ENCODE measurements around the gene TCEAL4. TPM values are rescaled to one million over a fixed set of nuclear protein-coding genes. Genes with fewer than 3 reads are reported as not detected.

Gene TCEAL4
- total RNA-seq, 1 donor from 2014 or later = 15.1 TPM

DNA sequence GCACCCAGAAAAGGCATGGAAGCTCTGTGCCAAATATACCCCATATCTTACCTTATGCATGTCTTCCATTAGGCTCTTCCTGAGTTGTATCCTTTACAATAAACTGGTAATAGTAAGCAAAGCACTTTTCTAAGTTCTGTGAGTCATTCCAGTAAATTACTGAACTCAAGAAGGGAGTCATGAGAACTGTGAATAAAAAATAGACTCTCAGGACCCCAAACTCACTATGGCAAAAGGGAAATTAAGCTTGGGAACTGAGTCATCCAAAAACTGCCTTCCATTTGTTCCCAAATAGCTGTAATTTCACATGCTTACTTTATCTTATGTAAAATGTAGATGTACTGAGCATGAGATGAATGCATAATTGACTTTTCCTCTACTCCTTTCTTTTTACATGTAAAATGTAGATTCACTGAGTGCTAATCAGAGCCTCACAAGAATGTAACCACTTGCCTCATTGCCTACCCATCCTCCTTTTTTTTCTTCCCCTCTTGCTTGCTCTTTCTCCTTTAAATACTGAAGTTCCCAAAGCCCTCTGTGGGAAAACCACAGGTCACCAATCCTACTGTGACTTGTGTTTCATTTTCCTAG is 30.6 kb downstream of the TCEAL4 start:
- Histone ChIP-seq H3K27ac (ENCODE audit: low read depth, low read length) (no peak overlapping the region), H3K27me3 (ENCODE audit: control insufficient read depth in 3 of 3, insufficient read depth in 3 of 3, low read length in 3 of 3) (no peaks in the 10 kb centered on the region), H3K9ac (ENCODE audit: low read depth in 1 of 3, low read length in 3 of 3) (no peak overlapping the region), H3K9me3 (ENCODE audit: control insufficient read depth in 3 of 3, low read length in 3 of 3) (no peaks in the 10 kb centered on the region), H3K36me3 (ENCODE audit: control insufficient read depth in 3 of 3, insufficient read depth in 3 of 3, low read length in 3 of 3) (no peaks in the 10 kb centered on the region), H3K4me1 (ENCODE audit: control insufficient read depth in 3 of 3, insufficient read depth in 3 of 3, low read length in 3 of 3) (no peaks in the 10 kb centered on the region), H3K4me3 (ENCODE audit: low read length in 3 of 3) (no peak overlapping the region)

GRCh38 chrX:103616676-103617186 is 31.4 kb downstream of the TCEAL4 start:
- Histone ChIP-seq H3K27me3 (ENCODE audit: control insufficient read depth in 3 of 3, insufficient read depth in 3 of 3, low read length in 3 of 3) (no peaks in the 10 kb centered on the region), H3K4me3 (ENCODE audit: low read length in 3 of 3) (no peak overlapping the region), H3K36me3 (ENCODE audit: control insufficient read depth in 3 of 3, insufficient read depth in 3 of 3, low read length in 3 of 3) (no peaks in the 10 kb centered on the region), H3K9ac (ENCODE audit: low read depth in 1 of 3, low read length in 3 of 3) (no peak overlapping the region), H3K9me3 (ENCODE audit: control insufficient read depth in 3 of 3, low read length in 3 of 3) (no peaks in the 10 kb centered on the region), H3K27ac (ENCODE audit: low read depth, low read length) (no peak overlapping the region), H3K4me1 (ENCODE audit: control insufficient read depth in 3 of 3, insufficient read depth in 3 of 3, low read length in 3 of 3) (no peaks in the 10 kb centered on the region)

GRCh38 chrX:103624111-103624510 is 38.8 kb downstream of the TCEAL4 start:
- H3K9ac ChIP-seq (ENCODE audit: low read depth in 1 of 3, low read length in 3 of 3) = no peak overlapping the region
- no peak overlapping the region for H3K4me3 ChIP-seq (ENCODE audit: low read length in 3 of 3)
- no peak overlapping the region for H3K27ac ChIP-seq (ENCODE audit: low read depth, low read length)
- H3K36me3 ChIP-seq (ENCODE audit: control insufficient read depth in 3 of 3, insufficient read depth in 3 of 3, low read length in 3 of 3) = no peaks in the 10 kb centered on the region
- H3K4me1 ChIP-seq (ENCODE audit: control insufficient read depth in 3 of 3, insufficient read depth in 3 of 3, low read length in 3 of 3) = peaks cover 0 to 6% (median 5%) of the 10 kb centered on the region in 3 donors
- H3K9me3 ChIP-seq (ENCODE audit: control insufficient read depth in 3 of 3, low read length in 3 of 3) = no peaks in the 10 kb centered on the region
- H3K27me3 ChIP-seq (ENCODE audit: control insufficient read depth in 3 of 3, insufficient read depth in 3 of 3, low read length in 3 of 3) = no peaks in the 10 kb centered on the region

DNA sequence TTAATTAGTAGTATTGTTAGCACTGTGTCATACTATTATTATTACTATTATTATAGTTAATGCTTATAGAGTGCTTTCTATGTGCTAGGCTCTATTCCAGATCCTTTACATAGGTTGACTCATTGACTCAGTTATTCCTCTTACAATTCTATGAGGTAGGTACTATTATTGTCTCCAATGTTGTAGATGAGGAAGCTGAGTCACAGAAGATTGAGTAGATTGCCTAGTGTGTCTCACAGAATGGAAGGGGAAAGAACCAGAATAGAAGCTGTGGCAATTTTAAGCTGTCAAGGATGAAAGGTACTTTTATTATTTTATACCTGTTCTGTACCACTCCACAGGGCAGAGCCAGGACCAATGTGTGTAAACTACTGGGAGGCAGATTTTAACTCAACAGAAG is 41.5 kb downstream of the TCEAL4 start:
- H3K27ac ChIP-seq (ENCODE audit: low read depth, low read length) = no peak overlapping the region
- peaks cover 0 to 4% (median 0%) of the 10 kb centered on the region in 3 donors for H3K27me3 ChIP-seq (ENCODE audit: control insufficient read depth in 3 of 3, insufficient read depth in 3 of 3, low read length in 3 of 3)
- no peak overlapping the region for H3K9ac ChIP-seq (ENCODE audit: low read depth in 1 of 3, low read length in 3 of 3)
- H3K9me3 ChIP-seq (ENCODE audit: control insufficient read depth in 3 of 3, low read length in 3 of 3) = no peaks in the 10 kb centered on the region
- H3K36me3 ChIP-seq (ENCODE audit: control insufficient read depth in 3 of 3, insufficient read depth in 3 of 3, low read length in 3 of 3) = peaks cover 0 to 3% (median 2%) of the 10 kb centered on the region in 3 donors
- H3K4me1 ChIP-seq (ENCODE audit: control insufficient read depth in 3 of 3, insufficient read depth in 3 of 3, low read length in 3 of 3) = peaks cover 5 to 11% (median 6%) of the 10 kb centered on the region in 3 donors
- H3K4me3 ChIP-seq (ENCODE audit: low read length in 3 of 3) = no peak overlapping the region

- H3K36me3 ChIP-seq (ENCODE audit: control insufficient read depth in 3 of 3, insufficient read depth in 3 of 3, low read length in 3 of 3) = peaks cover 0 to 3% (median 2%) of the 10 kb centered on the region in 3 donors
- peaks cover 0 to 4% (median 0%) of the 10 kb centered on the region in 3 donors for H3K27me3 ChIP-seq (ENCODE audit: control insufficient read depth in 3 of 3, insufficient read depth in 3 of 3, low read length in 3 of 3)
- peaks cover 5 to 11% (median 6%) of the 10 kb centered on the region in 3 donors for H3K4me1 ChIP-seq (ENCODE audit: control insufficient read depth in 3 of 3, insufficient read depth in 3 of 3, low read length in 3 of 3)
- peak within 1 kb of the TSS; percentile 65 to 88 (median 78) for H3K4me3 ChIP-seq (ENCODE audit: low read length in 3 of 3)
- H3K27ac ChIP-seq (ENCODE audit: low read depth, low read length) = peak within 1 kb of the TSS; percentile 91
- no peaks in the 10 kb centered on the region for H3K9me3 ChIP-seq (ENCODE audit: control insufficient read depth in 3 of 3, low read length in 3 of 3)
- peak within 1 kb of the TSS; percentile 81 to 86 (median 85) for H3K9ac ChIP-seq (ENCODE audit: low read depth in 1 of 3, low read length in 3 of 3)
These were observed 43.3 kb downstream of the TCEAL4 start, which contains the start of gene TCEAL1 for GRCh38 chrX:103628386-103629317. TSS of gene TCEAL1 (plus strand) at chrX:103628975. CDS start at chrX:103629917, 942 bp downstream.

DNA sequence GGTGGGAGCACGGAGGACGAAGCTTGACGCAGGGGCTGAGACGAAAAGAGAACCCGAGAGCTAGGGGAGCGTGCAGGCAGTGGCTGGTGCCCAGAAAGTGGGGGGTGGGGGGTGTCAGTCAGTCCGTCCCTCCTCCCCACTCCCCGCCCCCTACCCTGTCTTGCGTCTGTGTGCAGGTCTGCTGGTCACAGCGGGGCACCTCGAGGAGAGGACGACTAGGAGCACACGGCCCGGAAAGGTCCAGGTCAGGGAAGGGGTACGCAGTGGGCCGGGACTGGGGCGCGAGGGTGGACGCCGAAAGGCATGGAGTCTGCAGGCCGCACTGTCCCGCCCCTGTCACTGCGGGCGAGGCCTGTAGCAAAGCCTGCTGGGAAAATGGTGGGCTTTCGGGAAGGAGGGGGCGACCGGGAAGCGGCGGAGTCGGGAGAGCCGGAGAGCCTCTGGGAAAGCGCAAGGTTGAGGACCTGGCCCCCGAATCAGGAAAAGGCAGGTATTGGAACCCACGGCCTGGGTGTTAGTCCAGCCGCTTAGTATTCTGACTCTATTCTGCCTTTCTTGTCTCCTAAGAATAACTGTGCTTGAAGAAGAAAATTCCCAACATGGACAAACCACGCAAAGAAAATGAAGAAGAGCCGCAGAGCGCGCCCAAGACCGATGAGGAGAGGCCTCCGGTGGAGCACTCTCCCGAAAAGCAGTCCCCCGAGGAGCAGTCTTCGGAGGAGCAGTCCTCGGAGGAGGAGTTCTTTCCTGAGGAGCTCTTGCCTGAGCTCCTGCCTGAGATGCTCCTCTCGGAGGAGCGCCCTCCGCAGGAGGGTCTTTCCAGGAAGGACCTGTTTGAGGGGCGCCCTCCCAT is 44.2 kb downstream of the TCEAL4 start:
- Histone ChIP-seq H3K27me3 (ENCODE audit: control insufficient read depth in 3 of 3, insufficient read depth in 3 of 3, low read length in 3 of 3) (peaks cover 0 to 4% (median 0%) of the 10 kb centered on the region in 3 donors), H3K9ac (ENCODE audit: low read depth in 1 of 3, low read length in 3 of 3) (peak overlapping the region; percentile 81 to 86 (median 85)), H3K27ac (ENCODE audit: low read depth, low read length) (peak overlapping the region; percentile 91), H3K36me3 (ENCODE audit: control insufficient read depth in 3 of 3, insufficient read depth in 3 of 3, low read length in 3 of 3) (peaks cover 0 to 3% (median 2%) of the 10 kb centered on the region in 3 donors), H3K4me1 (ENCODE audit: control insufficient read depth in 3 of 3, insufficient read depth in 3 of 3, low read length in 3 of 3) (peaks cover under 1 to 7% (median 5%) of the 10 kb centered on the region in 3 donors), H3K9me3 (ENCODE audit: control insufficient read depth in 3 of 3, low read length in 3 of 3) (no peaks in the 10 kb centered on the region), H3K4me3 (ENCODE audit: low read length in 3 of 3) (peak overlapping the region; percentile 65 to 88 (median 78))

DNA sequence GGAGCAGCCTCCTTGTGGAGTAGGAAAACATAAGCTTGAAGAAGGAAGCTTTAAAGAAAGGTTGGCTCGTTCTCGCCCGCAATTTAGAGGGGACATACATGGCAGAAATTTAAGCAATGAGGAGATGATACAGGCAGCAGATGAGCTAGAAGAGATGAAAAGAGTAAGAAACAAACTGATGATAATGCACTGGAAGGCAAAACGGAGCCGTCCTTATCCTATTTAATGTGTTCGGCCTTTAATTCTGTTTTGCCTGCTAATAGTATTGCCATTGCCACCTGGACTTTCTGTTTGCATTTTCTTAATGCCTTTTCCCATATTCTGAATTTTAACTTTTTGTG is 44.8 kb downstream of the TCEAL4 start:
- Histone ChIP-seq H3K36me3 (ENCODE audit: control insufficient read depth in 3 of 3, insufficient read depth in 3 of 3, low read length in 3 of 3) (peaks cover 0 to 3% (median 2%) of the 10 kb centered on the region in 3 donors), H3K9ac (ENCODE audit: low read depth in 1 of 3, low read length in 3 of 3) (peak overlapping the region; percentile 81 to 86 (median 85)), H3K27me3 (ENCODE audit: control insufficient read depth in 3 of 3, insufficient read depth in 3 of 3, low read length in 3 of 3) (peaks cover 0 to 4% (median 0%) of the 10 kb centered on the region in 3 donors), H3K4me1 (ENCODE audit: control insufficient read depth in 3 of 3, insufficient read depth in 3 of 3, low read length in 3 of 3) (peaks cover 0 to 7% (median 5%) of the 10 kb centered on the region in 3 donors), H3K27ac (ENCODE audit: low read depth, low read length) (peak overlapping the region; percentile 91), H3K9me3 (ENCODE audit: control insufficient read depth in 3 of 3, low read length in 3 of 3) (no peaks in the 10 kb centered on the region), H3K4me3 (ENCODE audit: low read length in 3 of 3) (peak overlapping the region; percentile 65 to 88 (median 78))

GRCh38 chrX:103631145-103631544 is 45.8 kb downstream of the TCEAL4 start:
- H3K9ac ChIP-seq (ENCODE audit: low read depth in 1 of 3, low read length in 3 of 3) = no peak overlapping the region
- H3K9me3 ChIP-seq (ENCODE audit: control insufficient read depth in 3 of 3, low read length in 3 of 3) = no peaks in the 10 kb centered on the region
- H3K4me3 ChIP-seq (ENCODE audit: low read length in 3 of 3) = no peak overlapping the region
- peaks cover 0 to 7% (median 5%) of the 10 kb centered on the region in 3 donors for H3K4me1 ChIP-seq (ENCODE audit: control insufficient read depth in 3 of 3, insufficient read depth in 3 of 3, low read length in 3 of 3)
- H3K36me3 ChIP-seq (ENCODE audit: control insufficient read depth in 3 of 3, insufficient read depth in 3 of 3, low read length in 3 of 3) = peaks cover 0 to 3% (median 2%) of the 10 kb centered on the region in 3 donors
- no peak overlapping the region for H3K27ac ChIP-seq (ENCODE audit: low read depth, low read length)
- H3K27me3 ChIP-seq (ENCODE audit: control insufficient read depth in 3 of 3, insufficient read depth in 3 of 3, low read length in 3 of 3) = peaks cover 0 to 4% (median 0%) of the 10 kb centered on the region in 3 donors

GRCh38 chrX:103635436-103635835 is 50.1 kb downstream of the TCEAL4 start:
- Histone ChIP-seq H3K27ac (ENCODE audit: low read depth, low read length) (no peak overlapping the region), H3K9me3 (ENCODE audit: control insufficient read depth in 3 of 3, low read length in 3 of 3) (no peaks in the 10 kb centered on the region), H3K4me1 (ENCODE audit: control insufficient read depth in 3 of 3, insufficient read depth in 3 of 3, low read length in 3 of 3) (peaks cover 0 to under 1% (median 0%) of the 10 kb centered on the region in 3 donors), H3K27me3 (ENCODE audit: control insufficient read depth in 3 of 3, insufficient read depth in 3 of 3, low read length in 3 of 3) (peaks cover 0 to 4% (median 0%) of the 10 kb centered on the region in 3 donors), H3K9ac (ENCODE audit: low read depth in 1 of 3, low read length in 3 of 3) (no peak overlapping the region), H3K4me3 (ENCODE audit: low read length in 3 of 3) (no peak overlapping the region), H3K36me3 (ENCODE audit: control insufficient read depth in 3 of 3, insufficient read depth in 3 of 3, low read length in 3 of 3) (peaks cover 0 to 3% (median 2%) of the 10 kb centered on the region in 3 donors)
